ENCODE results near the gene DOCK9.

The DOCK9 gene

DNA sequence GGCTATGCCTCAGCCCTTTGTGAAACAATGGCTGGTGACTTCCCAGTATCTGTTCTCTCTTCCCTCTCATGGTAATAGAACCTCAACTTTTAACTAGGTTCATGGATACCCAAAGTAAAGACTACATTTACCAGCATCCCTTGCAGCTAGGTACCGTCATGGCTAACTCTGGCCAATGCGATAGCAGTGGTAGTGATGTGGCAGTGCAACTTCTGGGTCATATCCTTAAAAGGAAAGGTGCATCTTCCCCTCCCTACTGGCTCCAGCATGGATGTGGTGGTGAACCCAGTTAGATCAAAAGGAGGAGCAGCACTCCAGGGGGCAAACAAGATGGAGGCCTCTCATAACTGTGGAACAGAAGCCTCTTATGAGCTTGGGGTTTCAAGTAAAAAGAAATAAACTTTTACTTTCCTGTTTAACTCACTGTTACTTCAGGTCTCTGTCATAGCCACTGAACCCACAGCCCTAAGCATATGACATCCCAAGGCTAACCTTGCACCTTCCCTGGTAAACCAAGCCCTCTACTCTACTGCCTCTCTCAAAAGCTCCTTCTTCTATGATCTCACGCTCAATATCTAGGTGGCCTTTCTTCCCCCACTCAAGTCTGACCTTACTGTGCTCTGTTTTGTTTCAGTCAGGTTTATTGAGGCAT is 104.4 kb downstream of the DOCK9 start:
- no peak for DNase-seq (ENCODE audit: low read depth)
- TF ChIP-seq, protein P1, sequence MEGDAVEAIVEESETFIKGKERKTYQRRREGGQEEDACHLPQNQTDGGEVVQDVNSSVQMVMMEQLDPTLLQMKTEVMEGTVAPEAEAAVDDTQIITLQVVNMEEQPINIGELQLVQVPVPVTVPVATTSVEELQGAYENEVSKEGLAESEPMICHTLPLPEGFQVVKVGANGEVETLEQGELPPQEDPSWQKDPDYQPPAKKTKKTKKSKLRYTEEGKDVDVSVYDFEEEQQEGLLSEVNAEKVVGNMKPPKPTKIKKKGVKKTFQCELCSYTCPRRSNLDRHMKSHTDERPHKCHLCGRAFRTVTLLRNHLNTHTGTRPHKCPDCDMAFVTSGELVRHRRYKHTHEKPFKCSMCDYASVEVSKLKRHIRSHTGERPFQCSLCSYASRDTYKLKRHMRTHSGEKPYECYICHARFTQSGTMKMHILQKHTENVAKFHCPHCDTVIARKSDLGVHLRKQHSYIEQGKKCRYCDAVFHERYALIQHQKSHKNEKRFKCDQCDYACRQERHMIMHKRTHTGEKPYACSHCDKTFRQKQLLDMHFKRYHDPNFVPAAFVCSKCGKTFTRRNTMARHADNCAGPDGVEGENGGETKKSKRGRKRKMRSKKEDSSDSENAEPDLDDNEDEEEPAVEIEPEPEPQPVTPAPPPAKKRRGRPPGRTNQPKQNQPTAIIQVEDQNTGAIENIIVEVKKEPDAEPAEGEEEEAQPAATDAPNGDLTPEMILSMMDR (conservative IDR thresholded peaks at IDR 0.05; ENCODE audit: low read depth, low read length), result no peak
- H3K4me3 ChIP-seq (ENCODE audit: low read depth, low read length), result no peak overlapping the region

DNA sequence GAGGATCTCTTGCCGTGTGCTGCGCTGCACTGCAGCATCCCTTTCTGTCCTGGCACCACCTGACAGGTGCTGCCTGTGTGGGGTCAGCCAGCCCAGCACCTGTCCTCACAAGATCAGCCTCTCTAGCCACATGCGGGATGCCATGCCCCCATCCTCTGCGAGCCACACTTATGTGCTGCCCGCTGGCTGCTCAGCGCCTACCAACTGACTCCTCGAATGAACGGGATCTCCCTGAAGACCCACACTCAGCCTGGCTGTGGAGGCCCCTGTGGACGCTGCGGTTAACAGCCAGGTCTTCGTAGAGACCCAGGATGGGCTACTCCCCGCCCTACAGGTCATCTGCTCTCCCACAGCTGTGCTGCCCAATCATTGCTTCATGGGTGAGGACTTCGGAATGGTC is 106.1 kb downstream of the DOCK9 start:
- TF ChIP-seq, protein P1 (conservative IDR thresholded peaks at IDR 0.05; ENCODE audit: low read depth, low read length), result no peak
- no peak overlapping the region for H3K4me3 ChIP-seq (ENCODE audit: low read depth, low read length)
- DNase-seq (ENCODE audit: low read depth), result no peak

DNA sequence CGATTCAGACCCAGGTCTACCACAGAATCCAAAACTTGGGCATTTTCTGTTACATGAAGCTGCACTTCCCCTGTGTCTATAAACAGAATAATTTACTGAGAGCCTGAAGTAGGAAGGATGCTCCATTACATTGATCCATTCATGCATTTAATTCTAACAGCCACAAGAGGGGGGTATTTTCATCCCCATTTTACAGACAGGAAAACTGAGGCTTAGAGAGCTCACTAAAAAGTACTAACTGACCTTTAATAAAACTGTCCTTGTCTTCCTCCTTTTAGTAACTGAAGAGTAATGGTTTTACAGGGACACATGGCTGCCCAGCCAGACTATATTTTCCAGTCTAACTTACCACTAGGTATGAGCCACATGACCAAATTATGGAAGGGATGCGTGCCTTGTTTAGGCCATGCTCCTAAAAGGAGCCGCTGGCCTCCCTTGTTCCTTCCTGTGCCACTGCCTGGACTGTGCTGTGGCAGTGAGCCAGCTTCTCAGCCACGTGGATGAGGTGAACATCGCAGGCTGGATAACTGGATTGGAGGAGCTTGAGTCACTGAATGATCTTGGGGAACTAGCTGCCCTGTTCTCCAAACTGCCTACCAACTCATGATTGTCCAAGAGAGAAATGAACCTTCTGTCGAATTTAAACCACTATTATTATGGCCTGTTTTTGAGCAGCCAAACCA is 108.3 kb downstream of the DOCK9 start:
- peak; percentile 20 for DNase-seq (ENCODE audit: low read depth)
- H3K4me3 ChIP-seq (ENCODE audit: low read depth, low read length), result no peak overlapping the region
- TF ChIP-seq, protein P1 (conservative IDR thresholded peaks at IDR 0.05; ENCODE audit: low read depth, low read length), result peak; percentile 29

DNA sequence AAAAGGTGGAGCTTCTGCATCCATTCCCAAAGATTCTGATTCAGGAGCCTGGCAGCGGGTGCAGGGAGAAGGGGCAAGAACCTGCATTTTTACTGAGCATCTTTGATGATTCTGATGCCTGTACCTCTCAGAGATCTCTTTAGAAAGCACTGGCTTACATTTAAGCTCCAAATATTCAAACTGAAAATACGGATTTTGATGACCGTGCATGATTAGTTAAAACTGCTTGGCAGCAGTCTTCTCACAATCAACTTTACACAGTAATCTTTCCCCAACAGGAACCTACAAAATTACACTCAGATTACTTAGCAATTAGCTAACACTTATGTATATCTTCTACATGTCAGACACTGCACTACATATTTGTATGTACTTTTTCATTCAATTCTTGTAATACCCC is 108.9 kb downstream of the DOCK9 start:
- TF ChIP-seq, protein P1 (conservative IDR thresholded peaks at IDR 0.05; ENCODE audit: low read depth, low read length), result no peak

DNA sequence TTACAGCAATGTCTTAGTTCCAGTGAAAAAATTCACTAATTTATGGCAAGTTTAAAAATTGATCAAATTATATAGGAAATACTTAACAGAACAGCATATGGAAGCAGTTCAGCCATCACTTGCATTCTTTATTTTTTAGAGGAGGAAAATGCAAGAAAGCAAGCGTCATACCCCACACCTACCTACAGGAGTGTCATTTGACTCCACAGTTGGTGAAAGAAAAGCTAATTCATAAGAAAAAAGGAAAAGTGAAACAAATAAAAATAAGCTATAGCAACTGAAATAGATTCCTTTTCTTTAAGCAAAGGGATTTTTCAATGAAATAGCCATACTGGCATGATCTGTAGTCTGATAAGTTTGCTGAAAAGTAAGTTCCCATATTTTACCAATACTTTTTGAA is 111.0 kb downstream of the DOCK9 start:
- TF ChIP-seq, protein P1 (conservative IDR thresholded peaks at IDR 0.05; ENCODE audit: low read depth, low read length), result no peak

More for the DNA sequence above, 108.9 kb downstream of the DOCK9 start:
- DNase-seq (ENCODE audit: low read depth), result no peak
- H3K4me3 ChIP-seq (ENCODE audit: low read depth, low read length), result no peak overlapping the region

DNA sequence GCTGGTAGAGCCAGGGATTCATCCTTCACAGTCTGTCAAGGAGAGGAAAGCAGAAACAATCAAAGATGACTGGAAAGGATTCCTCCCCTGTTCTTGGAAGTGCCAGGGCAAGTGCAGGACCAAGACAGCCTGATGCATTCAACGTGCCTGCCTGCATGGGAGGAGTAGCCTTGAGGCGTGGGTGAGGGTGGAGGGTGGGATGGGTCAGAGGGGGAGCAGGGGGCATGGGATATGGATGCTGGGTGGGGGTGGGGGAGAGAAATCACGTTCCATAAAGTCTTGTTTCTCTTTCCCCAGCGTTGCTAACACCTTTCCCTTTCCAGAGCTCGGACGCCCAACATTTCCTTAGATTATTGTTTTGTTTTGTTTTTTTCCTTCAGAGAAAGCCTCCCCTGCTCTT is 117.4 kb downstream of the DOCK9 start:
- no peak overlapping the region for H3K4me3 ChIP-seq (ENCODE audit: low read depth, low read length)
- TF ChIP-seq, protein P1 (conservative IDR thresholded peaks at IDR 0.05; ENCODE audit: low read depth, low read length), result no peak
- no peak for DNase-seq (ENCODE audit: low read depth)

More for the DNA sequence above, 111.0 kb downstream of the DOCK9 start:
- no peak for DNase-seq (ENCODE audit: low read depth)
- no peak overlapping the region for H3K4me3 ChIP-seq (ENCODE audit: low read depth, low read length)

DNA sequence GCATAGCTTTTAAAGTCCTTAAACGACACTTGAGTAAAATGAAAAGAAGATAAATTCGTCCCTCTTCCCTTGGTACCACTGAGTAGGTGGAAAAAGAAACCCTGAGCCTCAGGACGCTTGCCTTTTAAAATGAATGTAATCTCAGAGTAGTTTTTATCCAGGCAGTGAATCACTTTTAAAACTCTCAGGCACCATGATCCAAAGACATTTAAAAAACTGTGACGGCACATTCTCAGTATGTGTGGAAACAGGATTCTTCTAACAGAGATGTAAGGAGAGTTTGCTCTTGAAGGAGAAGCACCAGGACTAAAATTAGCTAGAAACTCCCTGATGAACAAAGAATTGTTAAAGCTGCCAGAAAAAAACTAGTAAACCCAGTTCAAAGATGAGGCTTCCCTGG is 119.7 kb downstream of the DOCK9 start:
- no peak for DNase-seq (ENCODE audit: low read depth)
- H3K4me3 ChIP-seq (ENCODE audit: low read depth, low read length), result no peak overlapping the region
- TF ChIP-seq, protein P1 (conservative IDR thresholded peaks at IDR 0.05; ENCODE audit: low read depth, low read length), result no peak
